Activated T-helper 1 cell treated with anti-CD3 and anti-CD28 coated beads, Interleukin-12 subunit alpha, Interleukin-12 subunit beta, Interleukin-2, Interleukin-4 antibody, amounts not matched to agents 30 ng/mL and 10 ng/mL and 1 ng/mL, durations not matched to agents 14 hours and 24 hours and 36 hours (primary cell): Measurements from ENCODE around the gene UBC. TPM values are rescaled to one million over a fixed set of nuclear protein-coding genes. Genes with fewer than 3 reads are reported as not detected.

Experiments used
- total RNA-seq: library from RNA; stranded (reverse); gene quantifications from 2 replicates; pipeline ENCODE4 v1.2.3, GENCODE V29; 2022

Gene UBC
- total RNA-seq, 1 donor from 2014 or later: 899 TPM

Other genes with a start within 250 kb of the UBC start
- 17.9 and 18.5 TPM in 2 replicates for gene SCARB1, start 50.8 kb downstream of the UBC start, total RNA-seq
- gene DHX37, start 74.5 kb upstream of the UBC start, total RNA-seq: 47.5 and 50.2 TPM in 2 replicates
- gene BRI3BP, start 79.0 kb upstream of the UBC start, total RNA-seq: 35.0 and 35.2 TPM in 2 replicates
- 26.7 and 27.8 TPM in 2 replicates for gene AACS, start 150.8 kb upstream of the UBC start, total RNA-seq